Measurements from ENCODE around the gene STIP1. TPM values are rescaled to one million over a fixed set of nuclear protein-coding genes. Genes with fewer than 3 reads are reported as not detected.

The STIP1 gene
- total RNA-seq, 4 donors from 2014 or later: 88.6 to 134 (median 94.0) TPM

DNA sequence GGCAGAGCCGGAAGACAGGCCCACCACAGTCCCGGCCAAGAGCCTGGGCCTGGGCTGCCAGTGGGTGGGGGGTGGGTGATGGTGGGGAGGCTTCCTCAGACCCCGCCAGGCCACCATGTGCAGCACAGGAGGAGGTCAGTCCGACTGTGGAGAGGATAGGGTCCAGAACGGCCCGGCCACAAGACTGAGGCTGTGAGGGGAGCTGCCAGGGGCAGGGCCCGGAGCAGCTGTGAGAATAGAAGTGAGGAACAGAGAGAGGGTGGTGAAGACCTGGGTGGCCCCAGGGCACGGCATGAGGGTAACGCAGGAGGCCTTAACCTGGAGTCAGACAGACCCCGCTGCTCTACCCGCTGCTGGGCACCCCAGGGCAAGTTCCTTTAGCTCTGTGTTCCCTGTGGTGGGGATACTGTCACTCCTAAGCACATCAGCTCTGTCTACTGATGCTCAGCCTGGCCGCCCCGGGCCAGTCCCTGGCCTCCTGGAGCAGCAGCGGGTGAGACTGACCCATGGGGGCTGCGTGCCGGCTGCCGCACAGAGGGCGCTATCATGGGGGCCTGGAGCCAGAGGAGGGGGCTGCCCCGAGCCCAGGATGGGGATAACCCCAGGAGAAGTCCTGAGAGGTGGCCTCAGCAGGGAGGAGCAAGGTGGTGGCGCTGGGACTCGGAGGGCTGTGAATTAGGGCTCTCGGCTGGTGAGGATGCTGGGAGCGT is 22.3 kb downstream of the STIP1 start:
- peak overlapping the region in 1 of 2 donors; percentile 46 for H3K4me3 ChIP-seq
- no peak for TF ChIP-seq POLR2AphosphoS5 (IDR thresholded peaks at IDR 0.05)
- no peak for TF ChIP-seq CTCF (IDR thresholded peaks at IDR 0.05)
- TF ChIP-seq EP300 (IDR thresholded peaks at IDR 0.05): no peak
- TF ChIP-seq POLR2A (IDR thresholded peaks at IDR 0.05): no peak
- WGBS, 2 donors (ENCODE audit: low coverage in 1 of 2): 73% methylated on average over 13 of the region's 23 CpGs; no CpG with 5 or more reads in 1 of the 2 donors
- H3K27ac ChIP-seq: peak overlapping the region; percentile 12 to 77 (median 76)
- H3K27me3 ChIP-seq: no peaks in the 10 kb centered on the region
- H3K9me3 ChIP-seq: no peaks in the 10 kb centered on the region
- peaks cover 0 to 48% (median 3%) of the 10 kb centered on the region in 3 donors for H3K4me1 ChIP-seq
- H3K36me3 ChIP-seq: peaks cover 0 to 60% of the 10 kb centered on the region in 2 donors
- no peak for ATAC-seq

GRCh38 chr11:64208796-64209562 is 23.0 kb downstream of the STIP1 start:
- Histone ChIP-seq H3K27me3 (no peaks in the 10 kb centered on the region), H3K4me3 (no peak overlapping the region), H3K4me1 (peaks cover 0 to 44% (median 3%) of the 10 kb centered on the region in 3 donors), H3K9me3 (no peaks in the 10 kb centered on the region), H3K36me3 (peaks cover 0 to 52% of the 10 kb centered on the region in 2 donors), H3K27ac (peak overlapping the region in 2 of 4 donors; percentile 76 to 77)
- whole genome bisulfite sequencing, 2 donors (ENCODE audit: low coverage in 1 of 2): 69 to 73% methylated on average over 3 to 12 of the region's 18 CpGs
- TF ChIP-seq EP300 (IDR thresholded peaks at IDR 0.05): no peak
- no peak for TF ChIP-seq CTCF (IDR thresholded peaks at IDR 0.05)
- no peak for TF ChIP-seq POLR2AphosphoS5 (IDR thresholded peaks at IDR 0.05)
- no peak for TF ChIP-seq POLR2A (IDR thresholded peaks at IDR 0.05)
- ATAC-seq: no peak

GRCh38 chr11:64209563-64209843 is 23.5 kb downstream of the STIP1 start:
- no peak for ATAC-seq
- Histone ChIP-seq H3K9me3 (no peaks in the 10 kb centered on the region), H3K4me3 (no peak overlapping the region), H3K27me3 (no peaks in the 10 kb centered on the region), H3K4me1 (peaks cover 0 to 39% (median 3%) of the 10 kb centered on the region in 3 donors), H3K36me3 (peaks cover 0 to 47% of the 10 kb centered on the region in 2 donors), H3K27ac (no peak overlapping the region)
- WGBS, 2 donors (ENCODE audit: low coverage in 1 of 2): 67 to 83% methylated on average over 6 to 7 of the region's 8 CpGs
- TF ChIP-seq CTCF (IDR thresholded peaks at IDR 0.05) (no peak), POLR2AphosphoS5 (IDR thresholded peaks at IDR 0.05) (no peak), POLR2A (IDR thresholded peaks at IDR 0.05) (no peak), EP300 (IDR thresholded peaks at IDR 0.05) (no peak)

- H3K27ac ChIP-seq: no peak overlapping the region
- 60% methylated on average over 2 of the region's 24 CpGs; no CpG with 5 or more reads in 1 of the 2 donors for whole genome bisulfite sequencing, 2 donors (ENCODE audit: low coverage in 1 of 2)
- no peaks in the 10 kb centered on the region for H3K9me3 ChIP-seq
- H3K36me3 ChIP-seq: peaks cover 0 to 37% of the 10 kb centered on the region in 2 donors
- TF ChIP-seq POLR2A (IDR thresholded peaks at IDR 0.05): no peak
- TF ChIP-seq EP300 (IDR thresholded peaks at IDR 0.05): no peak
- TF ChIP-seq CTCF (IDR thresholded peaks at IDR 0.05): no peak
- no peak for TF ChIP-seq POLR2AphosphoS5 (IDR thresholded peaks at IDR 0.05)
- peaks cover 0 to 30% (median 0%) of the 10 kb centered on the region in 3 donors for H3K4me1 ChIP-seq
- no peak for ATAC-seq
- no peak overlapping the region for H3K4me3 ChIP-seq
- H3K27me3 ChIP-seq: no peaks in the 10 kb centered on the region
These were observed 24.5 kb downstream of the STIP1 start for GRCh38 chr11:64210301-64211020.

Measured in gastroesophageal sphincter (tissue), 4 donors.